RKO (cell line): ENCODE data around the gene CENPX.
"Not testable (repeated sequence)": the region's sequence is repeated elsewhere in the genome, so short reads cannot be mapped to it uniquely, and the experiment has no call there.

Source experiments
- DNase-seq: peaks from one replicate; pipeline ENCODE4 v3.0.0-alpha.2; 2016; ENCODE audit warnings: low spot score

The CENPX gene

DNA sequence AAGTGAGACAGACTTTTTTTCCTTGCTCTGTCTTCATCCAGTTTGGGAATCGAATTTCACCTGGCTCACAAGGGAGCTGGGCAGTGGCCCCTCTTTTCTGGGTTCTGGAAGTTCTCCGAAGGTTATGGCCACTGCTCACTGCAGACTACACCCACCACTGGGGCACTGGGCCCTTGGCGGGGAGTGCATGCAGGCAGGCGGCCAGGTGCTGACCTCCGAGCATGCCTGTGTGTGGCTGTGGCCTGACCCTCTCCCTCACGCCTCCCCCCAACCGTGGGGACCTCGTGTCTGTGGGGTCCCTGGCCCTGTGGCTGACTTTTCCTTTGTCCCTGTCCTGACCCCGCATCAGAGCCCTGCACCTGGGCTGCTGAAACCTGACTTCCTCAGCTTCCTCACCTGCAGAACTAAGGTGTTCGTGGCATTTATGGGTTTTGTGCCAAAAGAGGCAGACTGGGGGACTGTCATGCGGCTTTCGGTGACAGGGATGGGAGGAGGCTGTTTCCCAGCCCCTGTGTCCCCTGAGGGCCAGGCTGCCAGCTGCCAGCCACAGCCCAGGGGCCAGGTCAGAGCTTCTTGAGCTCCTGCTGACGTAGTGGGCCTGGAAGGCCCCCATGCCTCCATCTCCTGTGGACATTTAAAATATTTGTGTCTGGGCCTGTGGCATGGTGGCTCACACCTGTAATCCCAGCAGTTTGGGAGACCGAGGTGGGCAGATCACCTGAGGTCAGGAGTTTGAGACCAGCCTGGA lies 23.8 kb downstream of the CENPX start:
- no peak for DNase-seq

DNA sequence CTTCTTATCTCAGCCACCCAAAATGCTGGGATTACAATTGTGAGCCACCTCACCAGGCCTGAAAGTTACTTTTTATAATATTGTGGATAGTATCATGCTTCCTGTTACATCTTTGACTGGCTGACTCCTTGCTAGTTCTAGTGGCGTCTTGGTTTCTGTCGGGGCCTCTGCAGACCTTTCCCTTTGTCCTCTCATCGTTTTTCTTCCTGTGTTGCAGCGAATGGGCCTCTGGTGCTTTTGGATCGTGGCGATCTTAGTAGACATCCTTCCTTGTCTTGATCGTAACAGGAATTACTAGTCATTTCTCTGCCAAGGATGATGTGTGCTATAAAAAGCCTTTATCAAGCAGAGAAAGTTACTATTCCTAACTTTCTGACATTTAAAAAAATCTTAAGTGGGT lies 24.5 kb downstream of the CENPX start:
- DNase-seq, result no peak

DNA sequence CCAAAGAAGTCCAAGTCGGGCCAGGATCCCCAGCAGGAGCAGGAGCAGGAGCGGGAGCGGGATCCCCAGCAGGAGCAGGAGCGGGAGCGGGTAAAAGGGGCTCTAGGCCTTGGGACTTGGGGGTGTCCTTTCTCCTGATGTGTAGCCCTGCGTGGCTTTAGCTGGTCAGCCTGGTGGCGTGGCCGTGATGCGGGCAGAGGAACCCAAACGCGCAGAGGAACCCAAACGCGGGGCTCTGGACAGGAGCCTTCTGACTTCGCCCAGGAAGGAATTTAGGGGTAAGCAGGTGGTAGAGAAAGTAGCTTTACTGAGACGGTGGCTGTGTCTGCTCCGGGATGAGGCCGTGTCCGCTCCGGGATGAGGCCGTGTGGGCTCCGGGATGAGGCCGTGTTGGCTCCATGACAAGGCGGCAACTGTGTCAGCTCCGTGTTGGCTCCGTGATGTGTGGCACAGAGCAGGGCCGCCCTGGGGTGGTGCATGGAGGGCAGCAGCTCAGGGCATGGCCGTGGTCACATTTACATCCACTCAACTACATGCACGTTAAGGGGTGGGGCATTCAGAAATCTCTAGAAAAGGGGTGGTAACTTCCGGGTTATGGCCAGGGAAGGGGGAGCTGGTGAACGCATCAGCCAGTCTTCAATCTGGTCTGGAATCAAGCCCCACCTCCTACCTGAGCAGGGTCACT lies 25.8 kb downstream of the CENPX start:
- no peak for DNase-seq

DNA sequence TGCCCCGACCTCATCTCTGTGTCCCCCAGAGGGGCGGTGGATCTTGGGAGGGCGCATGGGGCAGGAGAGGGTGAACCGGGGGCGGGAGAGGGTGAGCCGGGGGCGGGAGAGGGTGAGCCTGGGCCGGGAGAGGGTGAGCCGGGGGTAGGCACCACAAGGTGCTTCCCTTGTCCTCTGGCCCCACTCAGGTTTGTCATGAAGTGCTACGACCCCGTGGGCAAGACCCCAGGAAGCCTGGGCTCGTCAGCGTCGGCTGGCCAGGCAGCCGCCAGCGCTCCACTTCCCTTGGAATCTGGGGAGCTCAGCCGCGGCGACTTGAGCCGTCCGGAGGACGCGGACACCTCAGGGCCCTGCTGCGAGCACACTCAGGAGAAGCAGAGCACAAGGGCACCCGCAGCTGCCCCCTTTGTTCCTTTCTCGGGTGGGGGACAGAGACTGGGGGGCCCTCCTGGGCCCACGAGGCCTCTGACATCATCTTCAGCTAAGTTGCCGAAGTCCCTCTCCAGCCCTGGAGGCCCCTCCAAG lies 26.4 kb downstream of the CENPX start:
- DNase-seq, result no peak

DNA sequence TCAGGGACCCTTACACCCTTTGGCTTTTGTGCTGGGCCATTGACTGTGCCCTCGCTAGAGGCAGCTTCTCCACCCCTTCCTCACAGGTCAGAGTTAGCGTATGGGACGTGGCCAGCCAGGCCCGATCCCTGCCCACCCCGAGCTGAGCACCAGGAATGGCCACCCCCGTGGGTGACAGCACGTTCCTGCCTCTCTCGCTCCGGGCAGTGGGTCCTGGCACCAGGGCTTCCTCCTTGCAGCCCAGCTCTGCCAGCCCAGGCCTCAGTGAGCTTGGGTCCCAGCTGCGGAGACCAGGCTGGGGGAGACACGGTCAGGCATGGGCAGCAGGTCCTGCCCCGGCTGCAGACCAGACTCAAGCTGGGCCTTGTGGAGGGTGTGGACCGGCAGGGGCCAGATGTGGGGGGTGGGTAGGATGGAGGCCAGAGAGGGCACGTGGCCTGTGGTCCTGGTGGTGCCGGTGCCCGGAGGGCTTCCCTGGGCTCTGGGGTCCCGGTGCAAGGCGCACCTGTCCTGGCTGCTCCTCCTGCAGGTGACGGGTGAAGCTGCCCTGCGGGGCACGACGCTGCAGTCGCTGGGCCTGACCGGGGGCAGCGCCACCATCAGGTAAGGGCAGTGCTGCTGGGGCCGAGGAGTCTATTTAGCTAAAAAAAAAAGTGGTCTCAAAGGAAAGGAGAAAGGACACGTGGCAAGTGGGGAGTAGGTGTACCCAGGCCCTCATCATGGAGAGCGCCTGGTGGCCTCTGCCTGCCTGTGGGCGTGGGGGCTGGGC lies 27.0 kb downstream of the CENPX start:
- DNase-seq, result no peak

DNA sequence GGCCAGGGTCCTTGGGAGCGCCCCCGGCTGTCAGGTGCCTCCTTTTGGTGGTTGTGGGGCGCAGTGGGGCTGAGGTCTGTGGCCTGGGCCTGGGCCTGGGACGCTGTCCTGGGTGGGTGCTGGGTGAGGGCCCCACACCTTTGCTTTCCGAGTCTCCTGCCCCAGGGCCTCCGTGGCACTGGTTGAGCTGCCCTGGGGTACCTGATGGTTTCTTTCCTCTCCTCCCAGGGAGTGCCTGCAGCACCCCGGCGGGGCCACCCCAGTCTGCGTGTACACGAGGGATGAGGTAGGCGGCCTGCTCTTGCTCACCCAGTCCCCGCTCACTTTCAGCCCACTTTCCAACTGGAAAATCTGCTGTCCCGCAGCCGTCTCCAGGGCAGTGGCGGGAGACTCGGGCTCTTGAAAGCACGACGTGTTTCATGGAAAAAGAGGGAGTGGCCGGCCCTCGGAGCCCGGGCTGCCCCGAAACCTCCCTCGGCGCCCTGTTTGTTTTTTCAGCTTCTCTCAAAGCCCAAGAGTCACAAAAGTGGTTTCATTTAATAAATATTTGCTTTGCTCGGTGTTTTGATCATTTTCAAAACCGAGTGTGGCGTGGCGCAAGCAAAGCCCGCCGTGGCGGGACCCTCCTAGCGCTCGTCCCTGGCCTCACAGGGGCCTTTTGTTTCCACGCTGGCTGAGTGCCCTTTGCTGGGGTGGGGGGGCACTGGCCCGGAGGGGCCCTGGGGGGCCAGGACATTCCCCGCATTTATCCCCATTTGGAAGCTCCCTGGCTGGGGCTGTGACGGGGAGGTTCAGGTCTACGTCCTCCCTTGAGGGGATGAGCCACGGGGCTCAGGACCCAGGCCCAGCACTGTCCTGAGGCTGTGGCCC lies 27.9 kb downstream of the CENPX start:
- DNase-seq, result no peak

DNA sequence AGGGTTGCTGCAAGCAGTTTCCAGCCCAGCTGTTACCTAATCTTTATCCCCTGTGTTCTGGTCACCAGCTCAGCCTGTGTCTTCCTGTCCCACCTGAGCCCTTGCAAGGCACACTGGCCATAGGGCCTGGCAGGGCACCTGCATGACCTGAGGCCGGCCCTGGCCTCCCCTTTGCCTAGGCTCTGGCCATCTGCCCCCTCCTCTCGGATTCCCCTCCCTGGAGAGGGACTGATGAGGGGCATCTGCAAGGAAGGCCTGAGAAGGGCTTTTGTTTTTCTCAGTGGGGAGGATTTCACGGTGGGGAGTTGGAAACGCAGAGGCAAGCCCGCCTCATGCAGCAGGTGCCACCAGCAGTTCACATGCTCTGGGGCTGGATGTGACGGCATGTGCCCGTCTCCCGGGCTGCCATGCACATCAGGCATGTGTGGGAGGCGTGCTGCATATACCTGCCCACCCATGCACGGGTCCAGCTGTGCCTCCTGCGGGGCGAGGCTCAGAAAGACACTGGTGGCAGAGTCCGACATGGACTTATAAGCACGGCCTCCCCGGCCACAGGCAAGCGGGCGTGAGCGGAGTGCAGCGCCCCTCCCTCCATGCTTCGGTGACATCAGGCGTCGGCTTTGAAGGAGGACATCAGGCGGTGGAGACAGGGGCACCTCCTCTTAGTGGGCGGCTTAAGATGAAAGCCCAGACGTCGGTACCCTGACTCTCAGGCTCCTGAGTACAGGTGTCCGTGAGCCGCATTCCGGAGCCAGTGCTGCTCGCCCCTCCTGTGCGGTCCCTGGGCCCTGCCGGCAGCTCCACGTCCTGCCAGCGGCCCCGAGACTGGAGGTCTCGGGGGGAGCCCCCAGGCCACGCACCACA lies 28.7 kb downstream of the CENPX start:
- DNase-seq, result no peak

DNA sequence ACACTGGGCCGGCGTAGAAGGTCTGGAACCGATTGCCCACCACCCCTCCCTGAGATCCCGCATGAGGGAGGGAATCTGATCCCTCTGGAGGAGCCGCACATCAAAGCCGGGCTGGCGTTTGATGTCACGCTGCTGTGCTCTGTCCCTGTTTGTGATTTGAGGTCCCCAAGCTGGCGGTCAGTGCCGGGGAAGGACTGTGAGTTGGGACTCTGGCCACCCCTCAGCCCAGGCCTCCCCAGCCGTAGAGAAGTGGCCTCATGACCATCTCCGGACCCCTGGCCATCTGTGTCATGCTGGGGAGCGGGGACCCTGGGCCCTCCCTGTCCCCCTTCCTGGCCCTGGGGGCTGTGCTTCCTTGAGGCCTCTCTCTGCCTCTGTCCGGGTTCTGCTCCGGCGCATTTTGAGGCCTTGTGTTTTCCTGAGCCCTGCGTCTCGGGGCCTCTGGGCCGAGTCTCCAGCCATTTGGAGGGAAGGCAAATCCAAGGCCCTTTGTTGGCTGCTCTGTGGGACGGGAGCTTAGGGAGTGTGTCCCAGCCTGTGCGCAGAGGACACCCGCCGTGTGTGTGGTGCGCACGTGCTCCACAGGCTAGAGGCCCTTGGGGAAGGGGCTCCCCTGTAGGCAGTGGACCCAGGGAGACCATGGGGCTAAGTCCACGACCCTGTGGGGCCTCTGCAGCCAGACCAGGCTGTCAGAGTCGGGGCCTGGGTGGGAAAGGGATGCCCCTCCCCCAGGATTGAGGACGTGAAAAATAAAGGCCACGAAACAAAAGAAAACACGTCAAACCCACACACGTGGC lies 30.2 kb downstream of the CENPX start:
- no peak for DNase-seq

DNA sequence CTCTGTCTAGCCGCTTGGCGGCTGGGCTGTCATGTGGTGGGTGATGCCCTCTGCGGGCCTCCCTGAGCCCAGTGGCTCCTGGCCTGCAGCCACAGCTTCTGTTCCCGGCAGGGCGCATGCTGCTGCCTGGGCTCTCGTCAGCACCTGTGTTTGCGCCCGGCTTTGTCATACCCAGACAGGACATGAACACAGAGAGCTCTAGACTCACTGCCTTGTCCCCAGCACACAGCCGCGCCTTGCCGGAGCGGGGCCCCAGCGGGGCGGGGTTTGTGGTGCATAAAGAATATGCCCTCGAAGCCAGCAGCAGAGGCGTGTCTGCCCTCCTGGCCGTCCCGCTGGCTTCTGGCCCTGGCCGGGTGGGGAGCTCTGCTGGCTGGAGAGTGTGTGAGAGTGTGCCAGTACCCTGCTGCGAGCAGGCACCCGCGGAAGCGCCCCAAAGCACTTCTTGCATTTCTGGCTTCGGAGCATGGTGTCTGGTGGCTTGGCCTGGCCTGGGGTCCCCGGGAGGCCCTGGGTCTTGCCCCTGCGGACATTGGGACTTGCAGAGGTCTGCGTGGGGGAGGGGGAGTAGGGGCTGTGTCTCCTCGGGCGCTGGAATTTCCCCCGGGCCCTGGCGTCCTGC lies 30.9 kb downstream of the CENPX start:
- no peak for DNase-seq

DNA sequence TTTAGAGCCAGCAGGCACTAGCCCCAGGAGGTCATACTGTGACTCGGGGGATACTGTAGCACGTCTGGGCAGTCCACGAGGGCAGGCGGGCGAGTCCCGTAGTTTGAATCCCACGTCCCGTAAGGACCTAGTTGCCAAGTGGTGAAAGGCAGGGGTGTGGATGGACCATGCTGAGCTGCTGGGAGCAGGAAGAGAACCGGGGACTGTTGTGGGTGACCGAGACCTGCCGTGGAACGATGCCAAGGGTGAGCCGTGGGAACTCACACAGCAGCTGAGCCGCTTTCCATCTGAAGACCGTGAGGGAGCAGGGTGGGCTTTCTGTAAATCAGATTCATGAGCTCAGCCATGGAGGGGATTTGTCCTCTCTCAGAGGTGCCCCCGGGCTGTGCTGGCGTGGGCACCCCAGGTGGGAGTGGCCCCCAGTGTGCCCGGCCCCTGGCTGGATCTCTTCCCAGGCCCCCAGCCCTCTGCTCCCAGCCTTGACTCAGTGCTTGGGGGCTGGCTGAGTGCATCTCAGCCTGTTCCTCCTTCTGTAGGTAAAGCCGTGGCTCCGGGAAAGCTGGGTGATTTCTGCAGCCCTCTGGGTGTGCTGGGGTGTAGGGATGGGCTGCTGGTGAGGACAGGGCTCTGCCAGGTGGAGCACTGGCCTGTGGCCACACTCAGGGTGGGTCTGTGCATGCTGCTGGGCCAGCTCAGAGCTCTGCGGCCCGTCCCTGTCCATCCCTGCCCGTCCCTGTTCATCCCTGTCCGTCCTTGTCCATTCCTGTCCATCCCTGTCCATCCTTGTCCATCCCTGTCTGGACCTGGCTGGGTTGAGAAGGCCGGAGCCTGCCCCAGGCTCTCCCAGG lies 31.6 kb downstream of the CENPX start:
- DNase-seq, result no peak

DNA sequence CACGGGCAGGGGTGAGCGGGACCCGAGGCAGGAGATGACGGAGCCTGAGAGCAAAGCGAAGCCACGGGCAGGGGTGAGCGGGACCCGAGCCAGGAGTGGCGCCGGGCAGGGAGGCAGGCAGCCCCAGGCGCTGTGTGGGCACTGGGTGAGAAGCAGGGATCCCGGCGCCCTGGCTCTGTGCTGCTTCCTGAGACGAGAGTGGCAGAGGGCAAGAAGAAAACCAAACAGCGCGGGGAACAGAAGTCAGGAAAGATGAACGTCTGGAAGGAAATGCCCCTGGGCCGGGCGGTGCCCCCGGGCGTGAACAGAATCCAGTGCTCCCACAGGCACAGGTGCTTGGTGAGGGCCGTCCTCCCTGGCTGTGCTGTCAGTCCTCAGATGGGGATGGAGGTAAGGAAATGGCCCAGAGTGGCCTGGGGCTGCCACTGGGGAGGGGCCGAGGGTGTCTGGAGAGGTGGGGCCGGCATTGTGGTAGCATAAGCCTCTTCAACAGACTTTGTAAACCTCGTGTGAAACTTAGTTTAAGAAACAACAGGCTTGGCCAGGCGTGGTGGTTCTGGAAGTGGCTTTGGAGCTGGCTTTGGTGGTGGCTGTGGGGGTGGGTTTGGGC lies 35.4 kb downstream of the CENPX start:
- no peak for DNase-seq

DNA sequence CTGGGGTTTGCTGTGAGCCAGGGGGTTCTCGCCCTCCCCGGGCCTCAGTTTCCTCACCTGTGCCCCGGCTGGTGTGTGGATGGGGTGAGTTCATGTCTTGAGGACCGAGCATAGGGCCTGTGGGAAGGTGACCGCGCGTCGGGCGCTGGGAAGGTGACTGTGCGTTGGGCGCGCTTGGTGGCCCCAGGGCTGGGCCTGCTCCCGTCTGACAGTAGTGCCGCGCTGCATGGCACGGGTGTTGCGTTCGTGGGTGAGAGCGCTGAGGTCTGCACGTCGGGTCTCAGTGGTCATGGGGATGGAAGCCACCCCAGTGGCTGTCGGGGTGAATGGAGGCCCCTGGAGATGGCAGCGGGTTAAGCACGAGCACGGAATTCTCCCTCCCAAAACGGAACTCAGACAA lies 36.1 kb downstream of the CENPX start:
- no peak for DNase-seq

DNA sequence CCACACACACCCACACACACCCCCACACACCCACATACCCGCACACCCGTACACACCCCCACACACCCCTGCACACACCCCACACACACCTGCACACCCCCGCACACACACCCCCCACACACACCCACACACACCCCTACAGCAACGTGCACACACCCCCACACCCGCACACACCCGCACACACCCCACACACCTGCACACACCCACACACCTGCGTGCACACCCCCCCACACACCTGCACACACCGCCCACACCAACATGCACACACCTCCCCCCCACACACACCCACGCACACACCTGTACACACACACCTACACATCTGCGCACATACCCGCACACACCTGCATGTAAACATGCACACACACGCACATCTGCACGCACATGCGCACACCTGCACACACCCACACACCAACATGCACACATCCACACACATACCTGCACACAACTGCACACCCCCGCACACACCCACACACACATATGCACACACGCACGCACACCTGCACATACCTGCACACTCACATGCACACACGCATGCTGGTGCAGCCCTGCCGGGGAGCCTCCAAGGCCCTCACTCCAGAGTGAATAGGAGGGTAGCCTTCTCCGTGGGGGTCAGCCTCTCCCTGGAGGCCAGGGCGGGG lies 37.8 kb downstream of the CENPX start:
- DNase-seq, result no peak

DNA sequence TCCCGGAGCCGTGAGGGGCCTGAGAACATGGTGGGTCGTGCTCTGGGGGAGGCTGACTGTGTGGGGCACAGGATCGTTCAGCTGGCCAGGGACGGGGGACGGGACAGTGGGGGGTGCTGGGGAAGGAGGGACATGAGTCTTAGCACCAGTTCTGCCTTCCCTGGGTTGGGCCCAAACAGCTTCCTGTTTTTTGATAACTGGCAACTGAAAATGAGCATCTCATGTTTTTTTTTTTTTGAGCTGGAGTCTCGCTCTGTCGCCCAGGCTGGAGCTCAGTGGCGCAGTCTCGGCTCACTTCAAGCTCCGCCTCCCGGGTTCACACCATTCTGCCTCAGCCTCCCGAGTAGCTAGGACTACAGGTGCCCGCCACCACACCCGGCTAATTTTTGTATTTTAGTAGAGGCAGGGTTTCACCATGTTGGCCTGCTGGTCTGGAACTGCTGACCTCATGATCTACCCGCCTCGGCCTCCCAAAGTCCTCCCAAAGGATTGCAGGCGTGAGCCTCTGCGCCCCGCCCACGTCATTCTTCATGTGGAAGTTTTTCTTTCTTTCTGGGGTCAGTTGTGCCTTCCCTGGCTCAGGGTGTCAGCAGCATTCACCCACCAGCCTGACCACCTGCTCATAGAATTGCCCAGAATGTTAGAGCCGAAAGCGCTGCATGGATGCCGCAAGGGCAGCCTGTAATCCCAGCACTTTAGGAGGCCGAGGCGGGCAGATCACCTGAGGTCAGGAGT lies 38.9 kb downstream of the CENPX start:
- no peak for DNase-seq

DNA sequence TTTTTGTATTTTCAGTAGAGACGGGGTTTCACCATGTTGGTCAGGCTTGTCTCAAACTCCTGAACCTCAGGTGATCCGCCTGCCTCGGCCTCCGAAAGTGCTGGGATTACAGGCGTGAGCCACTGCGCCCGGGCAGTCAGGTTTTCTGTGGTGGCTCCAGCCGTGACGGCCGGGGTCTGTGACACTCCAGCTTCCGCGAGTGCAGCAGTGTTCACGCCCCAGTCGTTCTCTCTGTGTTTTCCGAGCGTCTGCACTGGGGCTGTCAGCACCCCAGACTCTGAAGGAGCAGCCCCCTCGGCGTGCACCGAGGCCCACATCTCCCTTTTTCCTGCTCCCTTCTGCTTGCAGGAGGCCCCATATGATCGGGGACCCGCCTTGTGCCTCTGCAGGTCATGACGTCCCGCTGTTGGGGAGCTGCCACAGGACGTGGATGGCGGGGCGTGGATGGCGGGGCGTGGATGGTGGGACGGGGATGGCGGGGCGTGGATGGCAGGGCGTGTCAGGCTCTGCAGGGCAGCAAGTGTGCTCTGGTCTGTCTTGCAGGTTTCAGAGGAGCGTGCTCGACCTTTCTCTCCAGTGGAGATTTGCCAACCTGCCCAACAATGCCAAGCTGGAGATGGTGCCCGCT lies 39.6 kb downstream of the CENPX start:
- DNase-seq, result no peak

DNA sequence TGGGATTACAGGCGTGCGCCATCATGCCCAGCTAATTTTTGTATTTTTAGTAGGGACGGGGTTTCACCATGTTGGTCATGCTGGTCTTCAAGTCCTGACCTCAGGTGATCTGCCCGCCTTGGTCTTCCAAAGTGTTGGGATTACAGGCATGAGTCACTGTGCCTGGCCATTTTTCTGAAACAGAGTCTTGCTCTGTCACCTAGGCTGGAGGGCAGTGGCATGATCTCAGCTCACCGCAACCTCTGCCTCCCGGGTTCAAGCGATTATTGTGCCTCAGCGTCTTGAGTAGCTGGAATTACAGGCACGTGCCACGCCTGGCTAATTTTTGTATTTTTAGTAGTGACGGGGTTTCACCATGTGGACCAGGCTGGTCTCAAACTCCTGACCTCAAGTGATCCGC lies 41.2 kb downstream of the CENPX start:
- not testable (repeated sequence) for DNase-seq
